HepG2 (cell line): ENCODE results near the gene ATP6V0E1. TPM values are rescaled to one million over a fixed set of nuclear protein-coding genes. Genes with fewer than 3 reads are reported as not detected.
A peak's percentile ranks its signal among the peaks of the same experiment; 100 is the strongest.

Experiments used
- BHLHE40 ChIP-seq: IDR thresholded peaks from 2 replicates; pipeline ENCODE4 v1.6.1; 2011; ENCODE audit warnings: low read length, improper control_type of control experiment
- ERF ChIP-seq: IDR thresholded peaks from 2 replicates; pipeline ENCODE4 v1.6.1; 2018; ENCODE audit warnings: missing biosample characterization, missing genetic modification reagents
- FOSL2 ChIP-seq: sonication (generic); formaldehyde crosslinking; IDR thresholded peaks from 2 replicates; pipeline ENCODE4 v1.4.0; 2020; ENCODE audit warnings: missing genetic modification reagents
- FOXK2 ChIP-seq: fragments of 450-650 bp; IDR thresholded peaks from 2 replicates; pipeline ENCODE4 v1.6.1; 2016
- HMG20A ChIP-seq: IDR thresholded peaks from 2 replicates; pipeline ENCODE4 v1.6.1; 2016; ENCODE audit warnings: borderline replicate concordance
- KAT7 ChIP-seq: IDR thresholded peaks from 2 replicates; pipeline ENCODE4 v1.6.1; 2018; ENCODE audit warnings: borderline replicate concordance, missing compliant biosample characterization
- KMT2A ChIP-seq: sonication (generic); formaldehyde crosslinking; IDR thresholded peaks from 2 replicates; pipeline ENCODE4 v1.4.0; 2020; ENCODE audit warnings: missing genetic modification reagents
- NCOA1 ChIP-seq: sonication (generic); formaldehyde crosslinking; IDR thresholded peaks from 2 replicates; pipeline ENCODE4 v1.9.0; 2021; ENCODE audit warnings: missing genetic modification reagents
- SIN3B ChIP-seq: fragments of 150-350 bp; IDR thresholded peaks from 2 replicates; pipeline ENCODE4 v1.6.1; 2014; ENCODE audit warnings: low read length
- TBX3 ChIP-seq: fragments of 450-650 bp; IDR thresholded peaks from 2 replicates; pipeline ENCODE4 v1.6.1; 2017; ENCODE audit warnings: antibody characterized with exemption, mild to moderate bottlenecking, inconsistent platforms, borderline replicate concordance
- U2AF1 ChIP-seq: fragments of 200-400 bp; formaldehyde crosslinking; optimal IDR thresholded peaks from 2 replicates; pipeline ENCODE3; 2017; ENCODE audit warnings: mild to moderate bottlenecking, low read depth, low read length
- ZBTB42 ChIP-seq: sonication (generic); formaldehyde crosslinking; IDR thresholded peaks from 2 replicates; pipeline ENCODE4 v1.5.0; 2020; ENCODE audit warnings: mild to moderate bottlenecking, missing genetic modification reagents
- ZNF101 ChIP-seq: sonication (generic); formaldehyde crosslinking; IDR thresholded peaks from 2 replicates; pipeline ENCODE4 v1.4.0; 2020; ENCODE audit warnings: mild to moderate bottlenecking, low read depth, missing genetic modification reagents, borderline replicate concordance
- ZNF274 ChIP-seq: sonication (generic); formaldehyde crosslinking; IDR thresholded peaks from 2 replicates; pipeline ENCODE4 v1.5.1; 2020; ENCODE audit warnings: mild to moderate bottlenecking, missing genetic modification reagents
- ZNF276 ChIP-seq: sonication (generic); formaldehyde crosslinking; IDR thresholded peaks from 2 replicates; pipeline ENCODE4 v1.4.0; 2020; ENCODE audit warnings: mild to moderate bottlenecking, low read depth, missing genetic modification reagents
- ZNF296 ChIP-seq: sonication (generic); formaldehyde crosslinking; conservative IDR thresholded peaks from 2 replicates; pipeline ENCODE4 v1.5.0; 2020; ENCODE audit warnings: mild to moderate bottlenecking, missing genetic modification reagents
- ZNF569 ChIP-seq: sonication (generic); formaldehyde crosslinking; IDR thresholded peaks from 2 replicates; pipeline ENCODE4 v1.5.0; 2020; ENCODE audit warnings: mild to moderate bottlenecking, missing genetic modification reagents, moderate library complexity, borderline replicate concordance
- ZSCAN12 ChIP-seq: sonication (generic); formaldehyde crosslinking; IDR thresholded peaks from 2 replicates; pipeline ENCODE4 v1.9.0; 2021; ENCODE audit warnings: mild to moderate bottlenecking, missing genetic modification reagents
- polyA plus RNA-seq, 8 experiments: library from polyadenylated mRNA; depleted of rRNA in 3 of 8; stranded (reverse) in 7 of 8; unstranded in 1 of 8; fragments of >200 nt; fragmentation: Illumina TruSeq in 4 of 8; extraction: Trizol in 4 of 8; gene quantifications; 2 replicates each; pipeline versions ENCODE4 v1.2.1 to v1.2.3, GENCODE V29; 2011 to 2016; ENCODE audit warnings: low read depth in 4 of 8, missing spikeins in 1 of 8, mixed read lengths in 1 of 8; ENCODE audit not compliant: insufficient read depth in 1 of 8
- total RNA-seq, 5 experiments: library from RNA; depleted of rRNA; stranded (reverse); fragments of >200 nt; fragmentation: Illumina TruSeq; extraction: Trizol; gene quantifications; 2 replicates each; pipeline ENCODE4 v1.2.3, GENCODE V29; 2016; ENCODE audit warnings: low read depth in 1 of 5
- TF ChIP-seq, protein P1 (sequence below): sonication (generic); IDR thresholded peaks from 2 replicates; pipeline ENCODE4 v1.6.1; 2016; ENCODE audit warnings: low read depth, borderline replicate concordance
- TF ChIP-seq, protein P2 (sequence below): sonication (generic); formaldehyde crosslinking; IDR thresholded peaks from 2 replicates; pipeline ENCODE4 v1.4.0; 2020; ENCODE audit warnings: mild to moderate bottlenecking, missing genetic modification reagents
- TF ChIP-seq, protein P3 (sequence below): sonication (generic); formaldehyde crosslinking; IDR thresholded peaks from 2 replicates; pipeline ENCODE4 v1.4.0; 2020; ENCODE audit warnings: low read depth, missing genetic modification reagents

ATP6V0E1 gene
- total and polyA plus RNA-seq, 2 of the 13 experiments (the other 11 are each of a cell fraction or from before 2014, with no cell fraction given), result 143 to 215 TPM

DNA sequence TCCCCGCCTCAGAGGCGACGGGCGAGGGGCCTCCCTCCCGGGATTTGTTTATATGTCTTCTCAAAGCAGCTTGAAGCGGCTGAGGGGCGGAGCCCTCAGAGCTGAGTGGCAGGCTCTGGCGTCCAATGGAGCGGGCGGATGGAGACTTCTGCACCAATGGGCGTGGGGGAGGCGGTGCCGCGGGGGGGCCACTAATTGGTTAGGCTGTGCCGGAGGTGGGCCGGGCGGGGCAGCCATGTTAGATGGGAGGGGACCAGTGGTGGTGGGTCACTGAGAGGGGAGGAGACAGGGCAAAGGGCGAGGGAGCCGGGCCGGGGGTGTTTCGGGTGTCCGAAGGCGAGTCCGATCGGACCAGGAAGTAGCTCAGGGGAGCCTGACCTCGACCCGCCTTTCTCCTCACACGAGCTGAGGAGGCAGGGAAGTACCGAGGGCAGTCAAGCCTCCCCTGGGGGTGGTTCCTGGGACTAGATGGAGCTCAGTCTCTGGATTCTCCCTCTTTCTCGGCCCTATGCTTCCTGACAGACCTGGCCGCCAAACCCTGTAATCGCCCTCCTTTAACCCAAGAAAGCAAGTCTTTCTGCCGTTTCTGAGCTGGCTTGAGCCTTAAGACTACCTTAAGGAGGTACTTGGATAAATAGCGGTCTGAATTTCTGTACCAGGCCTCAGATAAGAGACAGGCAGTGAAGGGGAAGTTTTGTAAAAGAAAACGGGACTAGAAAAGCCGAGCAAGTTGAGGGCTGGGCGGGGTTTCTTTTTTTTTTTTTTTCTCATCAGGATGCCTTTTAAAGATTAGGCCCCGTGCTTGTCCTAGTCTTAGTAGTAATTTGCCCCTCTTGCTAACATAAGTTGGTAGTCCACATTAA lies 73.7 kb downstream of the ATP6V0E1 start (continued):
- TF ChIP-seq, protein P1, sequence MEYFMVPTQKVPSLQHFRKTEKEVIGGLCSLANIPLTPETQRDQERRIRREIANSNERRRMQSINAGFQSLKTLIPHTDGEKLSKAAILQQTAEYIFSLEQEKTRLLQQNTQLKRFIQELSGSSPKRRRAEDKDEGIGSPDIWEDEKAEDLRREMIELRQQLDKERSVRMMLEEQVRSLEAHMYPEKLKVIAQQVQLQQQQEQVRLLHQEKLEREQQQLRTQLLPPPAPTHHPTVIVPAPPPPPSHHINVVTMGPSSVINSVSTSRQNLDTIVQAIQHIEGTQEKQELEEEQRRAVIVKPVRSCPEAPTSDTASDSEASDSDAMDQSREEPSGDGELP, result peak; percentile 35; the same call in 1 of the 2 replicates
- TF ChIP-seq BHLHE40, result no peak
- no peak for TF ChIP-seq ZBTB42 (CRISPR knock-in tag)
- no peak; the same call in 1 of the 2 replicates for TF ChIP-seq HMG20A (CRISPR knock-in tag)
- TF ChIP-seq FOXK2, result 0 out of 2 replicates have a peak, but pooled peaks have one; percentile 19
- no peak for TF ChIP-seq ZNF274 (CRISPR knock-in tag)
- TF ChIP-seq, protein P2, sequence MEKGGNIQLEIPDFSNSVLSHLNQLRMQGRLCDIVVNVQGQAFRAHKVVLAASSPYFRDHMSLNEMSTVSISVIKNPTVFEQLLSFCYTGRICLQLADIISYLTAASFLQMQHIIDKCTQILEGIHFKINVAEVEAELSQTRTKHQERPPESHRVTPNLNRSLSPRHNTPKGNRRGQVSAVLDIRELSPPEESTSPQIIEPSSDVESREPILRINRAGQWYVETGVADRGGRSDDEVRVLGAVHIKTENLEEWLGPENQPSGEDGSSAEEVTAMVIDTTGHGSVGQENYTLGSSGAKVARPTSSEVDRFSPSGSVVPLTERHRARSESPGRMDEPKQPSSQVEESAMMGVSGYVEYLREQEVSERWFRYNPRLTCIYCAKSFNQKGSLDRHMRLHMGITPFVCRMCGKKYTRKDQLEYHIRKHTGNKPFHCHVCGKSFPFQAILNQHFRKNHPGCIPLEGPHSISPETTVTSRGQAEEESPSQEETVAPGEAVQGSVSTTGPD (CRISPR knock-in tag), result no peak
- TF ChIP-seq ZNF296 (CRISPR knock-in tag), result no peak
- TF ChIP-seq ZNF276 (CRISPR knock-in tag), result no peak
- TF ChIP-seq KAT7 (CRISPR knock-in tag), result peak; percentile 75; the same call in 1 of the 2 replicates
- TF ChIP-seq TBX3, result peak; percentile 7; the same call in 1 of the 2 replicates
- no peak for TF ChIP-seq ZSCAN12
- TF ChIP-seq U2AF1, result no peak
- TF ChIP-seq FOSL2 (CRISPR knock-in tag), result peak; percentile 29; the same call in 1 of the 2 replicates
- TF ChIP-seq, protein P3, sequence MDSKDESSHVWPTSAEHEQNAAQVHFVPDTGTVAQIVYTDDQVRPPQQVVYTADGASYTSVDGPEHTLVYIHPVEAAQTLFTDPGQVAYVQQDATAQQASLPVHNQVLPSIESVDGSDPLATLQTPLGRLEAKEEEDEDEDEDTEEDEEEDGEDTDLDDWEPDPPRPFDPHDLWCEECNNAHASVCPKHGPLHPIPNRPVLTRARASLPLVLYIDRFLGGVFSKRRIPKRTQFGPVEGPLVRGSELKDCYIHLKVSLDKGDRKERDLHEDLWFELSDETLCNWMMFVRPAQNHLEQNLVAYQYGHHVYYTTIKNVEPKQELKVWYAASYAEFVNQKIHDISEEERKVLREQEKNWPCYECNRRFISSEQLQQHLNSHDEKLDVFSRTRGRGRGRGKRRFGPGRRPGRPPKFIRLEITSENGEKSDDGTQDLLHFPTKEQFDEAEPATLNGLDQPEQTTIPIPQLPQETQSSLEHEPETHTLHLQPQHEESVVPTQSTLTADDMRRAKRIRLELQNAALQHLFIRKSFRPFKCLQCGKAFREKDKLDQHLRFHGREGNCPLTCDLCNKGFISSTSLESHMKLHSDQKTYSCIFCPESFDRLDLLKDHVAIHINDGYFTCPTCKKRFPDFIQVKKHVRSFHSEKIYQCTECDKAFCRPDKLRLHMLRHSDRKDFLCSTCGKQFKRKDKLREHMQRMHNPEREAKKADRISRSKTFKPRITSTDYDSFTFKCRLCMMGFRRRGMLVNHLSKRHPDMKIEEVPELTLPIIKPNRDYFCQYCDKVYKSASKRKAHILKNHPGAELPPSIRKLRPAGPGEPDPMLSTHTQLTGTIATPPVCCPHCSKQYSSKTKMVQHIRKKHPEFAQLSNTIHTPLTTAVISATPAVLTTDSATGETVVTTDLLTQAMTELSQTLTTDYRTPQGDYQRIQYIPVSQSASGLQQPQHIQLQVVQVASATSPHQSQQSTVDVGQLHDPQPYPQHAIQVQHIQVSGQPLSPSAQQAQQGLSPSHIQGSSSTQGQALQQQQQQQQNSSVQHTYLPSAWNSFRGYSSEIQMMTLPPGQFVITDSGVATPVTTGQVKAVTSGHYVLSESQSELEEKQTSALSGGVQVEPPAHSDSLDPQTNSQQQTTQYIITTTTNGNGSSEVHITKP (CRISPR knock-in tag), result peak; percentile 50; the same call in 1 of the 2 replicates
- TF ChIP-seq ERF (CRISPR knock-in tag), result peak; percentile 57; the same call in 1 of the 2 replicates
- TF ChIP-seq KMT2A (CRISPR knock-in tag), result peak; percentile 72; the same call in 1 of the 2 replicates
- no peak for TF ChIP-seq SIN3B
- TF ChIP-seq NCOA1 (CRISPR knock-in tag), result peak; percentile 58; the same call in 1 of the 2 replicates
- no peak for TF ChIP-seq ZNF101 (CRISPR knock-in tag)
- no peak for TF ChIP-seq ZNF569 (CRISPR knock-in tag)
